ENCODE data around the gene CNGA1.

- no peak for TF ChIP-seq CTCF (tag by site-specific recombination; IDR thresholded peaks at IDR 0.05)
- no peak for TF ChIP-seq ZBTB26 (tag by site-specific recombination; optimal IDR thresholded peaks at IDR 0.05)
- TF ChIP-seq ZNF670 (tag by site-specific recombination; IDR thresholded peaks at IDR 0.05; ENCODE audit: low read depth) = no peak
- TF ChIP-seq ZNF335 (tag by site-specific recombination; conservative IDR thresholded peaks at IDR 0.05) = no peak
- TF ChIP-seq ZNF341 (tag by site-specific recombination; IDR thresholded peaks at IDR 0.05; ENCODE audit: low read depth) = no peak
- TF ChIP-seq MYNN (tag by site-specific recombination; IDR thresholded peaks at IDR 0.05; ENCODE audit: borderline replicate concordance) = no peak
- TF ChIP-seq ZNF510 (tag by site-specific recombination; IDR thresholded peaks at IDR 0.05; ENCODE audit: insufficient replicate concordance) = no peak
- no peak for TF ChIP-seq REPIN1 (tag by site-specific recombination; IDR thresholded peaks at IDR 0.05; ENCODE audit: low read depth)
Observed at GRCh38 chr4:48051078-48051477, 34.6 kb upstream of the CNGA1 start.

Measured in HEK293 (cell line).